GM08714 (cell line): ENCODE measurements around the gene CCDC57.

ENCODE experiments used
- H3K4me3 ChIP-seq: fragments of 200-500 bp; sonication (Bioruptor generic); 2 replicates; pipeline ENCODE4 v1.5.1; 2014; ENCODE audit warnings: mild to moderate bottlenecking, low read length, inconsistent platforms
- ZNF274 ChIP-seq: IDR thresholded peaks from 2 replicates; pipeline ENCODE4 v1.6.1; 2012; ENCODE audit warnings: mild to moderate bottlenecking, low read depth, low read length

Gene CCDC57

GRCh38 chr17:82052638-82053059 is 160.0 kb downstream of the CCDC57 start:
- no peak for TF ChIP-seq ZNF274
- peak overlapping the region; percentile 86 for H3K4me3 ChIP-seq

DNA sequence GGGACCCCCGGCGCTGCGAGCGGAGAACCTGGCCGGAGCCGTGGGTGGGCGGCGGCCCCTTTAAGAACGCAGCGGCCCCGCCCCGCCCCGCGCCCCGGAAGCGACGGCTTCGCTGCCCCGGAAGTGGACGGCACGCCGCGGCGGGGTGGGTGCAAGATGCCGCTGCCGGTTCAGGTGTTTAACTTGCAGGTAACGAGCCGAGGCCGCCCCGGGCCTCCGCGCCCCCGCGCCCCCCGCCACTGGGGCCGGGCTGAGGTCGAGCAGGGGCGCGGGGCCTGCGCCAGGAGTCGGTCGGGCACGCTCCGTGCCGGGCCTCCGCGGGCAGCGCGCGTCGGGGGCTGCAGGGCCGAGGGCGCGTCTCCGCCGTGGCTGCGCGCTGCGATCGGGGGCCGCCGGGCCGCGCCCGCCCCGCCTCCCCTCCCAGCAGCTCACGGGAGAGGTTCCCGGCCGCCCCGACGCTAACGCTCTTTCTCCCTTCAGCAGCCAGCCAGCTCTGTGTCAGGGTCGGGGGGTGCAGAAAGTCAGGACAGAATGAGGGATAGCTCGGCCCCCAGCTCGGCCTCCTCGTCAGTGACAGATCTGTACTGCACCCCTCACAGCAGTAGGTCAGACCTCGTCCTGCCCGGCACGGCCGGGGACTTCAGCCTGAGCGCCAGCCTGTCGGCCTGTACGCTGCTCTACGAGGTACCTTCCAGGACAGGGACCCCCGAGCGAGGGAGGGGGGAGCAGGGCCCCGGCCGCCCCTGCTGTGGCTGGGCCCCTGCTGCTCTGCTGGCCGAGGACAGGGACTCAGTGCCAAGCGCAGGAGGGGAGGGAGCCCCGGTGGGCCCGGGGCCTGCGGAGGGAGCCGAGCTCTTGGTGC is 160.6 kb downstream of the CCDC57 start, which contains the start of the genes GPS1 and RFNG:
Gene GPS1 (plus strand): TSS at position 123 of the 862 bp plus-strand sequence. CDS start 34 bp downstream, at position 157.
Gene RFNG (minus strand): TSS at position 36 of the 862 bp plus-strand sequence. CDS start 45 bp downstream, outside the sequence.
- H3K4me3 ChIP-seq = peak within 1 kb of the TSS; percentile 86
- no peak for TF ChIP-seq ZNF274
